Right lobe of liver (tissue), 6 donors: Measurements from ENCODE around the gene JMJD6. TPM values are rescaled to one million over a fixed set of nuclear protein-coding genes. Genes with fewer than 3 reads are reported as not detected.
"Not testable (repeated sequence)": the region's sequence is repeated elsewhere in the genome, so short reads cannot be mapped to it uniquely, and the experiment has no call there.

Experiments used
- ATAC-seq, 4 donors: fragments of 200-7000 bp; cut with Tn5 transposase; one replicate each; pipeline ENCODE4 v1.9.1; 2020; ENCODE audit warnings: mild to moderate bottlenecking in 4 of 4, moderate library complexity in 4 of 4
- DNase-seq, 3 donors: peaks; one replicate each; pipeline ENCODE4 v3.0.0-alpha.2; 2020
- H3K27ac ChIP-seq, 3 donors: fragments of 200-600 bp; one replicate each; pipeline ENCODE4 v1.8.0; 2022
- H3K27me3 ChIP-seq, 2 donors: fragments of 200-600 bp; one replicate each; pipeline ENCODE4 v1.8.0; 2022
- H3K36me3 ChIP-seq, 4 donors: fragments of 200-600 bp; sonication (generic) in 1 of 4; one replicate each; pipeline versions ENCODE4 v1.5.1 to v1.8.0; 2017 to 2022; ENCODE audit warnings: control low read depth in 1 of 4
- H3K4me1 ChIP-seq, 4 donors: fragments of 200-600 bp; sonication (generic) in 1 of 4; one replicate each; pipeline versions ENCODE4 v1.5.1 to v1.8.0; 2017 to 2022; ENCODE audit warnings: control low read depth in 1 of 4
- H3K4me3 ChIP-seq, 3 donors: fragments of 200-600 bp; one replicate each; pipeline ENCODE4 v1.8.0; 2022
- H3K9me3 ChIP-seq, 4 donors: fragments of 200-600 bp; sonication (generic) in 1 of 4; one replicate each; pipeline versions ENCODE4 v1.5.1 to v1.8.0; 2017 to 2022; ENCODE audit warnings: control low read depth in 1 of 4
- POLR2A ChIP-seq: fragments of 450-650 bp; IDR thresholded peaks from one replicate; pipeline ENCODE4 v1.6.1; 2017; ENCODE audit warnings: antibody characterized with exemption, mild to moderate bottlenecking
- WGBS: methylation state at CpG from one replicate; pipeline ENCODE4 v1.1.6; 2018; ENCODE audit warnings: low coverage, low lambda C conversion rate; ENCODE audit not compliant: insufficient coverage; ENCODE audit errors: missing lambda C conversion rate; 5-methylcytosine and 5-hydroxymethylcytosine counted together
- intact Hi-C, 2 donors: fragments of 100-400 bp; cut with DNase I; formaldehyde crosslinking; loops; one replicate each; pipeline versions ENCODE4 v1.11.2 to v1.14.1; 2022
- total RNA-seq, 6 experiments: library from RNA; depleted of rRNA in 2 of 6; stranded (reverse); fragments of >200 nt in 2 of 6; fragmentation: NEBNext Ultra II Directional in 3 of 6; extraction: Animal tissue kit (Norgen Biotek cat#: 25700) in 3 of 6; gene quantifications; one replicate each; pipeline versions ENCODE4 v1.1.0 to v1.2.4, GENCODE V29; 2016 to 2023
- TF ChIP-seq, protein P1 (sequence below), 4 donors: fragments of 200-600 bp in 3 of 4; fragments of 450-650 bp in 1 of 4; IDR thresholded peaks; one replicate each; pipeline versions ENCODE4 v1.5.1 to v1.8.0; 2016 to 2022; ENCODE audit warnings: antibody characterized with exemption in 4 of 4, mild to moderate bottlenecking in 2 of 4
- donor health status: DM: no; HTN: yes; CAD: no.
- donor health status: DM: no; HTN: no; CAD: no.
- donor health status: DM: no; HTN: no; CAD: no.
- donor health status: DM: no; HTN: yes; CAD: no.
- donor health status: DM: no; HTN: yes; CAD: no.

Gene JMJD6
- total RNA-seq, 6 experiments from 2014 or later = 10.0 to 15.8 (median 11.1) TPM

DNA sequence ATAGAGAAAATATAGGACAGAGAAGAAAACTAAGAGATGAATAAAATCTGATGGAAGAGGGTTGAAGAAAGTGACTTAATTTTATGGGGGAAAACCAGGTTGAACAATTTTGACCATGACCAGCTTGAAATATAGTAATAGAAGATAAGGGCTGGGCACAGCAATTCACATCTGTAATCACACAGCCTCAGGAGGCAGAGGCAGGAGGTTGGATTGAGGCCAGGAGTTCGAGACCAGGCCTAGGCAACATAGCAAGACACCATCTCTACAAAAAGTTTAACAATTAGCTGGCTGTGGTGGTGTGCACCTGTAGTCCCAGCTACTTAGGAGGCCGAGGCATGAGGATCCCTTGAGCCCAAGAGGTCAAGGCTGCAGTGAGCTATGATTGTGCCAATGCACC, 24.3 kb downstream of the JMJD6 start:
- ATAC-seq (no peak), DNase-seq (no peak)
- no peaks in the 10 kb centered on the region for H3K27me3 ChIP-seq
- intact Hi-C loops = no loop called here
- no peaks in the 10 kb centered on the region for H3K36me3 ChIP-seq
- no peaks in the 10 kb centered on the region for H3K9me3 ChIP-seq
- no peaks in the 10 kb centered on the region for H3K4me1 ChIP-seq
- TF ChIP-seq, protein P1, sequence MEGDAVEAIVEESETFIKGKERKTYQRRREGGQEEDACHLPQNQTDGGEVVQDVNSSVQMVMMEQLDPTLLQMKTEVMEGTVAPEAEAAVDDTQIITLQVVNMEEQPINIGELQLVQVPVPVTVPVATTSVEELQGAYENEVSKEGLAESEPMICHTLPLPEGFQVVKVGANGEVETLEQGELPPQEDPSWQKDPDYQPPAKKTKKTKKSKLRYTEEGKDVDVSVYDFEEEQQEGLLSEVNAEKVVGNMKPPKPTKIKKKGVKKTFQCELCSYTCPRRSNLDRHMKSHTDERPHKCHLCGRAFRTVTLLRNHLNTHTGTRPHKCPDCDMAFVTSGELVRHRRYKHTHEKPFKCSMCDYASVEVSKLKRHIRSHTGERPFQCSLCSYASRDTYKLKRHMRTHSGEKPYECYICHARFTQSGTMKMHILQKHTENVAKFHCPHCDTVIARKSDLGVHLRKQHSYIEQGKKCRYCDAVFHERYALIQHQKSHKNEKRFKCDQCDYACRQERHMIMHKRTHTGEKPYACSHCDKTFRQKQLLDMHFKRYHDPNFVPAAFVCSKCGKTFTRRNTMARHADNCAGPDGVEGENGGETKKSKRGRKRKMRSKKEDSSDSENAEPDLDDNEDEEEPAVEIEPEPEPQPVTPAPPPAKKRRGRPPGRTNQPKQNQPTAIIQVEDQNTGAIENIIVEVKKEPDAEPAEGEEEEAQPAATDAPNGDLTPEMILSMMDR (IDR thresholded peaks at IDR 0.05) = no peak
- no peak for TF ChIP-seq POLR2A
- no peak overlapping the region for H3K27ac ChIP-seq
- WGBS = 30% methylated on average over 2 of the region's 2 CpGs
- no peak overlapping the region for H3K4me3 ChIP-seq

DNA sequence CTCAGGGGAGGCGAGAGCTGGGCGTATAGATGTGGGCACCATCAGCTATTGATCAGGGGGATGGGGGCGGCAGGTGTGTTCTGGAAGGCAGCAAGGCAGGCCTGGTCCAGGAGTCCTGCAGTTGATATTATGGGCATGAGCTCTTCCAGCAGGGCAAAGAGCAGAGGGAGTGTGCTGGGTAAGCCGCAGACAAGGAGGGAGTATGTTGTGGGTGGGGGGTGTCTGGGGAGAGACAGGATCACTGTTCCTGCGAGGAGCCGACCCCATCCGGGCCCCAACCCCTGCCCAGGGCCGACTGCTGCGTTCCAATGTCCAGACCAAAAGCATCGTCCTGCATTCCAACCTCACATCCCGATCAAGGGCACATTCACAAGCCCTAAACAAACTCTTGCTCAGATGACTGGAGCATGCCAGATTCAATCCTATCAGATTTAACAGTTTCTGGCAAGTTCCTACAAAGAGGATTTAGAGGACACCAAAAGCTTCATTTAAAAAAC, 24.9 kb downstream of the JMJD6 start:
- Histone ChIP-seq H3K9me3 (no peaks in the 10 kb centered on the region), H3K4me1 (no peaks in the 10 kb centered on the region), H3K27ac (peak overlapping the region in 2 of 3 donors; percentile 26 to 38), H3K27me3 (no peaks in the 10 kb centered on the region), H3K4me3 (no peak overlapping the region), H3K36me3 (no peaks in the 10 kb centered on the region)
- intact Hi-C loops = no loop called here
- no peak for ATAC-seq
- TF ChIP-seq, protein P1 (IDR thresholded peaks at IDR 0.05) = no peak
- no peak for TF ChIP-seq POLR2A
- DNase-seq = no peak
- 42% methylated on average over 6 of the region's 11 CpGs for WGBS

DNA sequence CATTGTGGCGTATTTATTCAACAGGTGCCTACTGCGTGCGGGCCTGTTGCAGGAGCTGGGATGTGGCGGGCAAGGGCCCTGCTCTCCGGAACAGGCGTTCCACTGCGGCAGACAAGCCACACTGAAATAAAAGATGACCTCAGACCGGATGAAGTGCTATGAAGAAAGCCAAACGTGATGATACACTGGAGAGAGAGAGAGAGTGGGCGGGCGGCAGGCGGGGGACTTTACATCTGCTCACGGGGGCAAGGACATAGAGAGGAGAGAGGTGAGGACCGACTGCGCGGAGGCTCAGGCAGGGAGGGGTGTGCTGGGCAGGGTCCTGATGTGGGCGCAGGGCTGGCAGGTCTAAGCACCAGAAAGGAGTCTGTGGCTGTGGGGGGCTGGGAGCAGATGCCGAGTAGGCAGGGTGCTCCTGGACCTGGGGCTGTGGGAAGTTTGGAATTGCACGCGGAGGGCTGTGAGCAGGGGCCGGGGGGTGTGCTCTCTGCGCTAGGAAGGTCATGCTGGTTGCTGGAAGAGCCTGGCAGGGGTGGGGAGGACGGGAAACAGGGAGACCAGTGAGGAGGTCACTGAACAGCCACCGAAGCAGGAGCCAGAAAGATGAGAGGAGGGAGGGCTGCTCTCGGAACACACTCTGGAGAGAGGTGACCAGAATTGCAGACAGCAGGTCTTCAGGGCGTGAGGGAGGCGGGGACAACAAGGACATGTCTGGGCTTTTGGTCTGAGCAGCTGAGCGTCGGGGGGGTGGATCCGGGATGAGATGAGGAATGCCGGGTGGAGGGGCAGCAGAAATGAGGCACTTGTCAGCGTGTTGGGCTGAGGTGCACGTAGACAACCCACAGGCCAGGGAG, 25.6 kb downstream of the JMJD6 start:
- H3K36me3 ChIP-seq = no peaks in the 10 kb centered on the region
- no peaks in the 10 kb centered on the region for H3K9me3 ChIP-seq
- intact Hi-C loops = no loop called here
- 49% methylated on average over 19 of the region's 33 CpGs for WGBS
- H3K27ac ChIP-seq = peak overlapping the region; percentile 26 to 81 (median 51)
- TF ChIP-seq, protein P1 (IDR thresholded peaks at IDR 0.05) = no peak
- no peak for TF ChIP-seq POLR2A
- H3K4me1 ChIP-seq = no peaks in the 10 kb centered on the region
- H3K4me3 ChIP-seq = no peak overlapping the region
- no peaks in the 10 kb centered on the region for H3K27me3 ChIP-seq
- ATAC-seq (peak; percentile 55 to 70 (median 68)), DNase-seq (no peak)

DNA sequence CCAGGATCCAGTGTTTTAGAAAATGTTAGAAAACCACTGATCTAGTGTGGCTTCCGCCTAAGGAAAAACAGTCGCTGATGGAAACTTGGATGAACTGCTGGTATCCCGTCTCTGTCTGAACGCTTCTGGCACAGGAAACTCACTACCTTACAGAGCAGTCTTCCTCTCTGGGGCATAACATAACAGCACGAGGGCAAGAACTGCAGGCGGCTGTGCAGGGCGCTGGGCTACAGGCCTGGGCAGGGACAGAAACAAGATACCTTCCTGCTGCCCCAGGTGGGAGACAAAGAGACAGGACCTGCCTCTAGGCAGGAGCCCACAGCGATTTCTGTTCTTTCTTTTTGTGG, 26.2 kb downstream of the JMJD6 start:
- no peak for TF ChIP-seq POLR2A
- TF ChIP-seq, protein P1 (IDR thresholded peaks at IDR 0.05) = no peak
- intact Hi-C loops = no loop called here
- peak overlapping the region in 2 of 3 donors; percentile 51 to 81 for H3K27ac ChIP-seq
- no peak overlapping the region for H3K4me3 ChIP-seq
- DNase-seq = no peak
- no peaks in the 10 kb centered on the region for H3K4me1 ChIP-seq
- H3K9me3 ChIP-seq = no peaks in the 10 kb centered on the region
- H3K36me3 ChIP-seq = no peaks in the 10 kb centered on the region
- WGBS = 74% methylated on average over 5 of the region's 8 CpGs
- H3K27me3 ChIP-seq = no peaks in the 10 kb centered on the region
- peak; percentile 19 to 45 (median 28) for ATAC-seq

DNA sequence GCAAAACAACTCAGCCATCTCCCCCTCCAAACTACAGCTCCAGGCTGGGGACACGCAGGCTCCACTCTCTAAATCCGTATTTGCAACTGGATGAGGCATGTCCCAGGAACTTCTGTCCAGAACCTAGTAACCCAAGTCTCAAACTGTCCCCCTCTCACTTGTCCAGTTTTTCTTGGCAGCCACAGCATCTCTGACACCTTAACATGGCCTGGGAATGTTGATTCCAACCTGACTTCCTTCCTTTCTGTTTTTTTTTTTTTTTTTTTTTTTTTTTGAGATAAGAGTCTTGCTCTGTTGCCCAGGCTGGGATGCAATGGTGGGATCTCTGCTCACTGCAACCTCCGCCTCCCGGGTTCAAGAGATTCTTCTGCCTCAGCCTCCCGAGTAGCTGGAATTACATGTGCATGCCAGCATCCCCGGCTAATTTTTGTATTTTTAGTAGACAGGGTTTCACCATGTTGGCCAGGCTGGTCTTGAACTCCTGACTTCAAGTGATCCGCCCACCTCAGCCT, 27.9 kb downstream of the JMJD6 start:
- H3K36me3 ChIP-seq, DNase-seq, ATAC-seq, intact Hi-C loops, H3K27me3 ChIP-seq, H3K4me3 ChIP-seq, H3K4me1 ChIP-seq, H3K9me3 ChIP-seq: not testable (repeated sequence)
- H3K27ac ChIP-seq = peak overlapping the region in 1 of 3 donors; percentile 81
- WGBS = 69% methylated on average over 5 of the region's 7 CpGs
